Tibial artery (tissue), 4 donors: ENCODE measurements around the gene RPS10.
"Not testable (repeated sequence)": the region's sequence is repeated elsewhere in the genome, so short reads cannot be mapped to it uniquely, and the experiment has no call there.

Experiments
- DNase-seq, 2 donors: peaks; one replicate each; pipeline ENCODE4 v3.0.0-alpha.2; 2019
- H3K27ac ChIP-seq, 2 donors: fragments of 200-600 bp; sonication (generic) in 1 of 2; 1 replicate in 1 of 2; 2 replicates in 1 of 2; pipeline ENCODE4 v1.5.1; 2018 to 2019; ENCODE audit warnings: mild to moderate bottlenecking in 1 of 2
- H3K27me3 ChIP-seq, 2 donors: fragments of 200-600 bp; sonication (generic) in 1 of 2; one replicate each; pipeline versions ENCODE4 v1.5.1 to v1.6.0; 2016 to 2019
- H3K36me3 ChIP-seq, 3 donors: fragments of 200-600 bp; sonication (generic) in 2 of 3; one replicate each; pipeline ENCODE4 v1.5.1; 2016 to 2019; ENCODE audit warnings: mild to moderate bottlenecking in 2 of 3
- H3K4me1 ChIP-seq, 4 donors: fragments of 200-600 bp; sonication (generic) in 2 of 4; 1 replicate in 3 of 4; 2 replicates in 1 of 4; pipeline ENCODE4 v1.5.1; 2016 to 2019
- H3K4me3 ChIP-seq, 2 donors: fragments of 200-600 bp; sonication (generic) in 1 of 2; 1 replicate in 1 of 2; 2 replicates in 1 of 2; pipeline ENCODE4 v1.5.1; 2018 to 2019; ENCODE audit warnings: mild to moderate bottlenecking in 2 of 2
- H3K9me3 ChIP-seq, 3 donors: fragments of 200-600 bp; sonication (generic) in 1 of 3; one replicate each; pipeline ENCODE4 v1.5.1; 2016 to 2019
- CTCF ChIP-seq, 2 experiments: fragments of 200-600 bp in 1 of 2; fragments of 450-650 bp in 1 of 2; IDR thresholded peaks; one replicate each; pipeline ENCODE4 v1.5.1; 2017 to 2019; ENCODE audit warnings: antibody characterized with exemption in 2 of 2, mild to moderate bottlenecking in 1 of 2, moderate library complexity in 1 of 2
- intact Hi-C: fragments of 100-400 bp; cut with DNase I; formaldehyde crosslinking; loops from one replicate; pipeline ENCODE4 v1.15.0; 2023; ENCODE audit warnings: low total_unique reads

Gene RPS10

GRCh38 chr6:34383161-34383631 is 42.7 kb downstream of the RPS10 start:
- no peak overlapping the region for H3K4me3 ChIP-seq
- no peaks in the 10 kb centered on the region for H3K36me3 ChIP-seq
- TF ChIP-seq CTCF (IDR thresholded peaks at IDR 0.05) = no peak
- H3K4me1 ChIP-seq = peaks cover 0 to 48% (median 11%) of the 10 kb centered on the region in 4 donors
- peak overlapping the region in 1 of 2 donors; percentile 50 for H3K27ac ChIP-seq
- no peak for DNase-seq
- intact Hi-C loops = no loop called here
- H3K27me3 ChIP-seq = no peaks in the 10 kb centered on the region
- H3K9me3 ChIP-seq = no peaks in the 10 kb centered on the region

GRCh38 chr6:34381081-34381480 is 44.8 kb downstream of the RPS10 start:
- Histone ChIP-seq H3K9me3 (no peaks in the 10 kb centered on the region), H3K36me3 (no peaks in the 10 kb centered on the region), H3K27me3 (no peaks in the 10 kb centered on the region), H3K4me3 (no peak overlapping the region), H3K4me1 (peaks cover 0 to 39% (median 10%) of the 10 kb centered on the region in 4 donors), H3K27ac (no peak overlapping the region)
- TF ChIP-seq CTCF (IDR thresholded peaks at IDR 0.05) = no peak
- DNase-seq = no peak
- intact Hi-C loops = no loop called here

DNA sequence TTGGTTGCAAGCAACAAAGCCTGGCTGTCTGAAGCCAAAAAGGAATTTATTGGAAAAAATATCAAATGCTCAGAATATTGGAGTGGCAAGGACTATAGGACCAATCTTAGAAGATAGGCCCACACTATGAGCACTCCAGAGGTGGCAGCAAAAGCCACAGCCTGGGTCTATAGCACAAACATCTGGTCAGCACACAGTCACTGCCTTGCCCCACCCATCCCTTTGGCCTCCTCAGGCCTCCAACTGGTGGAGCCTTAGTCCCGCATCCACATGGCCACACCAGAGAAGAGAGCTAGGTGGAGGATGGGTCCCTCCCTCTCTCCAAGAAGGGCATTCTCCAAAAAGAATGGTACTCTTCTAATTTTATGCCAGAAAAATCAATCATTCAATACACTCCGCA is 47.4 kb downstream of the RPS10 start:
- no peak for TF ChIP-seq CTCF (IDR thresholded peaks at IDR 0.05)
- no peak overlapping the region for H3K27ac ChIP-seq
- no peaks in the 10 kb centered on the region for H3K9me3 ChIP-seq
- intact Hi-C loops = loop anchor here (10.0 kb wide), 1 partner anchor 54 kb away; no protein-coding TSS in a partner anchor
- no peak overlapping the region for H3K4me3 ChIP-seq
- DNase-seq = no peak
- no peaks in the 10 kb centered on the region for H3K36me3 ChIP-seq
- no peaks in the 10 kb centered on the region for H3K27me3 ChIP-seq
- H3K4me1 ChIP-seq = peaks cover 0 to 25% (median 2%) of the 10 kb centered on the region in 4 donors

DNA sequence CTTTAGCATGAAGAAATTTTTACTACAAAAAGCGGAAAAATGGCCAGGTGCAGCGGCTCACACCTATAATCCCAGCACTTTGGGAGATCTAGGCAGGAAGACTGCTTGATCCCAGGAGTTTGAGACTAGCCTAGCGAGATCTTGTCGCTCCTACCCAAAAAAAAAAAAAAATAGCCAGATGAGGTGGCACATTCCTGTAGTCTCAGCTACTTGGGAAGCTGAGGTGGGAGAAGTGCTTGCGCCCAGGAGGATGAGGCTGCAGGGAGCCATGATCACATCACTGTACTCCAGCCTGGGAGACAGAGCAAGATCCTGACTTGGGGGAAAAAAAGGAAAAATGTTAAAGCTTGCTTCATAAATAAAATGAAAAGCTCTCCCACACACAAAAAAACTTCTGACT is 47.9 kb downstream of the RPS10 start:
- Histone ChIP-seq H3K4me1 (peaks cover 0 to 20% (median under 1%) of the 10 kb centered on the region in 4 donors), H3K27me3 (no peaks in the 10 kb centered on the region), H3K36me3 (no peaks in the 10 kb centered on the region), H3K9me3 (no peaks in the 10 kb centered on the region), H3K27ac (no peak overlapping the region), H3K4me3 (no peak overlapping the region)
- TF ChIP-seq CTCF (IDR thresholded peaks at IDR 0.05) = no peak
- intact Hi-C loops = loop anchor here (10.0 kb wide), 1 partner anchor 53 kb away; no protein-coding TSS in a partner anchor
- DNase-seq = no peak

DNA sequence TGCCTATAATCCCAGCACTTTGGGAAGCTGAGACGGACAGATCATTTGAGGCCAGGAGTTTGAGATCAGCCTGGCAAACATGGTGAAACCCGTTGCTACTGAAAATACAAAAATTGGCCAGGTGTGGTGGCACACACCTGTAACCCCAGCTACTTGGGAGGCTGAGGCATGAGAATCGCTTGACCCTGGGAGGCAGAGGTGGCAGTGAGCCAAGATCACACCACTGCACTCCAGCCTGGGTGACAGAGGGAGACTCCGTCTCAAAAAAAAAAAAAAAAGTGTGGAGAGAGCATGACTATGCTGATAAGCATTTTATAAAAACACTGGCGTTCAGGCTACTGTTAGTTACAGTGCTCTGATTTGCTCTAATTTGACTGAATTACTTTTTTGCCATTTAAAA is 48.3 kb downstream of the RPS10 start:
- not testable (repeated sequence) for H3K27me3 ChIP-seq, H3K4me3 ChIP-seq, H3K27ac ChIP-seq, H3K9me3 ChIP-seq, DNase-seq, H3K36me3 ChIP-seq
- peaks cover 0 to 16% (median 0%) of the 10 kb centered on the region in 4 donors for H3K4me1 ChIP-seq
- intact Hi-C loops = loop anchor here (10.0 kb wide), 1 partner anchor 53 kb away; no protein-coding TSS in a partner anchor

- intact Hi-C loops = loop anchor here (10.0 kb wide), 1 partner anchor 51 kb away; no protein-coding TSS in a partner anchor
Observed at GRCh38 chr6:34375833-34376232, 50.0 kb downstream of the RPS10 start.

More at GRCh38 chr6:34375833-34376232, 50.0 kb downstream of the RPS10 start:
- Histone ChIP-seq H3K9me3 (no peaks in the 10 kb centered on the region), H3K4me1 (peaks cover 0 to 13% (median 0%) of the 10 kb centered on the region in 4 donors), H3K4me3 (no peak overlapping the region), H3K27me3 (no peaks in the 10 kb centered on the region), H3K27ac (no peak overlapping the region), H3K36me3 (no peaks in the 10 kb centered on the region)
- TF ChIP-seq CTCF (IDR thresholded peaks at IDR 0.05) = no peak
- DNase-seq = no peak
